Duodenal mucosa (tissue), 2 donors: ENCODE measurements around the gene ANKRD33.

Experiments
- H3K27ac ChIP-seq: one replicate; pipeline ENCODE4 v1.7.0; 2013; ENCODE audit warnings: low read depth, low read length
- H3K27me3 ChIP-seq, 2 donors: one replicate each; pipeline ENCODE4 v1.7.0; 2013; ENCODE audit warnings: low read length in 2 of 2, control low read depth in 1 of 2; ENCODE audit not compliant: insufficient read depth in 2 of 2, control insufficient read depth in 1 of 2
- H3K36me3 ChIP-seq, 2 donors: one replicate each; pipeline ENCODE4 v1.7.0; 2013; ENCODE audit warnings: low read length in 2 of 2, control low read depth in 1 of 2; ENCODE audit not compliant: insufficient read depth in 2 of 2, control insufficient read depth in 1 of 2
- H3K4me1 ChIP-seq, 2 donors: one replicate each; pipeline ENCODE4 v1.7.0; 2013; ENCODE audit warnings: low read length in 2 of 2, control low read depth in 1 of 2; ENCODE audit not compliant: insufficient read depth in 2 of 2, control insufficient read depth in 1 of 2
- H3K4me3 ChIP-seq, 2 donors: one replicate each; pipeline ENCODE4 v1.7.0; 2013; ENCODE audit warnings: low read length in 2 of 2, low read depth in 1 of 2
- H3K9ac ChIP-seq, 2 donors: one replicate each; pipeline ENCODE4 v1.7.0; 2013; ENCODE audit warnings: low read length in 2 of 2, low read depth in 1 of 2
- H3K9me3 ChIP-seq, 2 donors: one replicate each; pipeline ENCODE4 v1.7.0; 2013; ENCODE audit warnings: low read length in 2 of 2, control low read depth in 1 of 2; ENCODE audit not compliant: control insufficient read depth in 1 of 2

ANKRD33 gene

DNA sequence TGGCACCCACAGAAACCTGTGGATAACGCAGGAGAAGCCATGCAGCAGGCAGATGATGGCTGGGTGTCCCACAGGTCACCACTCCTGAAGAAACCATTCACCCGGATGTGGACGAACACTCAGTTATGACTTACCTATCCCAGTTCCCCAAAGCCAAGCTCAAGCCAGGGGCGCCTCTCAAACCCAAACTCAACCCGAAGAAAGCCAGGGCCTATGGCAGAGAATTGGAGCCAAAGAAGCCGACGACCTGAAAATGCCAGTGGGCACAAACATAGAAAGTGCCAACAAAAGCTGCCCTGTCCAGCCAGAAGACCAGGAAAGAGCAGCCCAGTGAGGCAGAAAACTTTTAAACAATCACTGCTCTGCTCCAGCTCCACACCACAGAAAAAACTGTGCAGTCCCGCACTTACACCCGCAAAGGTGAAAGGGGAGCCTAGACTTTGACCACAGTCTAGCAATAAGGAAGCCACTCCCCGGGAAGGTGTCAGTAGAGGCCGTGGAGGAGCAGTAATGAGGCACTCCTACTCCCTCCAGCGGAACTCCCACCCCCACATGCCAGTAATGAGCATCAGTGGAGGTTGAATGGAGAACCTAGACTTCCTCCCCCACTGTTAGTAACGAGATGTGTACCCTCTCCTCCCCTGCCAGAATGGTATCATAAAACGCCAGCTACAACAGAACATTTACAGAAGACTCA lies 13.4 kb downstream of the ANKRD33 start:
- H3K9ac ChIP-seq: no peak overlapping the region
- no peaks in the 10 kb centered on the region for H3K27me3 ChIP-seq
- H3K27ac ChIP-seq: no peak overlapping the region
- peaks cover 14 to 23% of the 10 kb centered on the region in 2 donors for H3K4me1 ChIP-seq
- H3K9me3 ChIP-seq: no peaks in the 10 kb centered on the region
- H3K4me3 ChIP-seq: peak overlapping the region in 1 of 2 donors; percentile 5
- no peaks in the 10 kb centered on the region for H3K36me3 ChIP-seq

DNA sequence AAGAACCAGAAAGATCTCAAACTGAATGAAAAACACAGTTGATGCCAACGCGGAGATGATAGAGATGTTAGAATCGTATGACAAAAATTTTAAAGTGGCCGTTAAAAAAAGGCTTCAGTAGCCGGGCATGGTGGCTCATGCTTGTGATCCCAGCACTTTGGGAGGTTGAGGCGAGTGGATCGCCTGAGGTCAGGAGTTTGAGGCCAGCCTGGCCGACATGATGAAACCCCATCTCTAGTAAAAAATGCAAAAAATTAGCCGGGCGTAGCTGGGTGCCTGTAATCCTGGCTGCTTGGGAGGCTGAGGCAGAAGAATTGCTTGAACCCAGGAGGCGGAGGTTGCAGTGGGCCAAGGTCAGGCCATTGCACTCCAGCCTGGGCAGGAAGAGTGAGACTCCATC lies 14.0 kb downstream of the ANKRD33 start:
- Histone ChIP-seq H3K9ac (no peak overlapping the region), H3K36me3 (no peaks in the 10 kb centered on the region), H3K4me1 (peaks cover 15 to 25% of the 10 kb centered on the region in 2 donors), H3K9me3 (no peaks in the 10 kb centered on the region), H3K27ac (no peak overlapping the region), H3K4me3 (no peak overlapping the region), H3K27me3 (no peaks in the 10 kb centered on the region)

DNA sequence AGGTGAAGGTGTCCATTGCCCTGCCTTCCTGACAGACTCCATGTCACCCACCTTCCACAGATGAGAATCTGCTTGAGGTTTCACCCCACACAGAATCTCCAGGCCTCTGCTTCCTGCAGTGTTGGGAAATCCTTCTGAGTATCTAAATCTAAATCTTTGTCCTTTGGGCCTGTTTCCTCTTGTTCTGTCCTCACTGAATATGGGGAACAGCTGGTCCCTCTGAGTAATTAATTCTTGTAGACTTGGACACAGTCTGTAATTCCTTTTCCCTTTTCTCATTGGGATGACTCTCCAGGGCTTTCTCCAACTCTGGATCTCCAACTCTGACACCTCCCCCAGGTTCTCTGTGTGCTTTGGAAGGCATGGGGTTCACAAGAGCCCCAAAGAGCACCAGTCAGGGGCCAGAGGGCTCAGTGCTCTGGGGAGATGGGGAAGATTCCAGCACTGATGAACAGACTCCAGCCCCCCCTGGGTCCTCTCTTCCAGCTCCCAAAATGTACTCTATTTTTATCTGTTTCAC lies 17.1 kb downstream of the ANKRD33 start:
- Histone ChIP-seq H3K9ac (no peak overlapping the region), H3K27ac (peak overlapping the region; percentile 74), H3K9me3 (no peaks in the 10 kb centered on the region), H3K4me3 (no peak overlapping the region), H3K36me3 (no peaks in the 10 kb centered on the region), H3K4me1 (peaks cover 18 to 23% of the 10 kb centered on the region in 2 donors), H3K27me3 (no peaks in the 10 kb centered on the region)

DNA sequence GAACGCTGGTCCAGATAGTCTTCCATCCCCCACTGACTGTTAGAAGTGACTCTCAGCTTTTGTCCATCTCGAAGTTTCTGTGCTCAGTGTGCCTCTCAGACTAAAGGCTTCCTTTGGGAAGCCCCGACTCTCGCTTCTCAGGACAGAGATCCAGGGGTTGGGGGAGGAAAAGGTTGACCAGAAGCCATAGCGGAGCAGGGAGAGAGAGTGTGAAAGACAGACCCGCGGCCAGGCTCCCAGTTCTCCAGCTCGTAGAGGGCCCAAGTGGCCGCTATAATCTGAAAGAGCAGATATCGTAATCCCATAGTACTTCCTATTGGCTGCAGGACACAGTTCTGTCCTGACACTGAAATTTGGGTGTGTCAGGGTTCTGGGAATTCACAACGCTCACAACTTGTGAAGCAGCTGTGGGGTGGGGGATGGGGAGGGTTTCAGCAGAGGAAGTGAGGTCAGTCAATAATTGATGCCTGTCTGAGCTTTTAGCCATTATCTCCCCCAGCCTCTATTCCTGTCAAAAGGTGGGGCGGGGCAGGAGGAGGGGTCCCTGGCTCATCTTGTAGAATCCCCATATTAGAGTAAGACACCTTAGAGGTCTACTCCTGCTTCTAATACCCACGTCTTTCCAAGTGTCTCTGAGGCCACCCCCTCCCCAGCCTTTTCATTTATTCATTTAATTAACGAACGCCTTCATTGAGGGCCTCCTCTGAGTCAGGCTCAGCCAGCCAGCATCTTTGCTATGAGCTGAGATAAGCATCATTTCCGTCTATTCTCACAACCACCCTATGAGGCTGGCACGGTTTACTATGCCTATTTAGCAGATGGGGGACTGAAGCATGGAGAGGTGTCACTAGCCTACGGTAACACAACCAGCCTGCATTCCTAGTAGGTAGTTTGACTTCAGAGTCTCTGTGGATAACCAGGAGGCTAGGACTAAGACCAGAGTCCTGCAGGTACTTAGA lies 17.8 kb downstream of the ANKRD33 start:
- Histone ChIP-seq H3K27ac (peak overlapping the region; percentile 74), H3K9ac (no peak overlapping the region), H3K4me1 (peaks cover 18 to 24% of the 10 kb centered on the region in 2 donors), H3K9me3 (no peaks in the 10 kb centered on the region), H3K36me3 (no peaks in the 10 kb centered on the region), H3K27me3 (no peaks in the 10 kb centered on the region), H3K4me3 (no peak overlapping the region)

GRCh38 chr12:51906430-51907082 lies 18.7 kb downstream of the ANKRD33 start:
- H3K9ac ChIP-seq: peak overlapping the region; percentile 25 to 40
- H3K4me1 ChIP-seq: peaks cover 12 to 24% of the 10 kb centered on the region in 2 donors

GRCh38 chr12:51907083-51907855 lies 19.4 kb downstream of the ANKRD33 start, which contains the start of gene ACVRL1:
Gene ACVRL1, plus strand, starts transcription at chr12:51907504. Its CDS starts 4,971 bp downstream, at chr12:51912475.
- Histone ChIP-seq H3K9me3 (no peaks in the 10 kb centered on the region), H3K9ac (peak within 1 kb of the TSS; percentile 40 to 43), H3K4me3 (peak within 1 kb of the TSS; percentile 49 to 62), H3K36me3 (no peaks in the 10 kb centered on the region), H3K27me3 (no peaks in the 10 kb centered on the region), H3K27ac (peak within 1 kb of the TSS; percentile 60), H3K4me1 (peaks cover 18 to 29% of the 10 kb centered on the region in 2 donors)

More at GRCh38 chr12:51906430-51907082, 18.7 kb downstream of the ANKRD33 start:
- H3K36me3 ChIP-seq: no peaks in the 10 kb centered on the region
- no peaks in the 10 kb centered on the region for H3K27me3 ChIP-seq
- peak overlapping the region; percentile 60 for H3K27ac ChIP-seq
- H3K4me3 ChIP-seq: peak overlapping the region in 1 of 2 donors; percentile 49
- H3K9me3 ChIP-seq: no peaks in the 10 kb centered on the region

DNA sequence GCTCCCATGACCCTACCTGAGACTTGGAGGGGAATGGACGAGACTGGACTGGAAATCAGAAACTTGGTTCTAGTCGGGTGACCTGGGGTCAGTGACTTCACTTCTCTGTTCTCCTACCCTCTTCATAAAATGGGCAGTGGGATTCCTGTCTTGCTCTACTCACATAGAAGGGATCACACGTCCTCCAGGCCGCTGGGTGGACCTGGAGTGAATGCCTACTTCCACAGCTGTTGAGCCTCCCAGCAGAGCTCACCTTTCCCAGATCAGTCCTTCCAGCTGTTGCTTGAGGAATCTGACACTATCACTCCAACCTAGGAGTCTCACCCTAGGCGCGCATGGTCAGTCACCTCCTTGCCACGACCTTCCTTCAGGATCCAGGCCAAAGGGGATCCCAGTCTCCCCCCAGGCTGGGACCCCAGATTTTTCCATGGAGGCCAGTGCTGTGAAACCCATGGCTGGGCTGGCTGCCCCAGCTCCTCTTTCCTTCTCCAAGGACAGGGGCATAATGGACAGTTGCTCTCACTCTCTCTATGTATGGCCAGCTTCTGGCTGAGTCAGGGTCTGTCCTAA lies 20.0 kb downstream of the ANKRD33 start:
- H3K4me3 ChIP-seq: peak overlapping the region; percentile 49 to 62
- H3K9me3 ChIP-seq: no peaks in the 10 kb centered on the region
- no peaks in the 10 kb centered on the region for H3K36me3 ChIP-seq
- H3K4me1 ChIP-seq: peaks cover 25 to 31% of the 10 kb centered on the region in 2 donors
- H3K27ac ChIP-seq: peak overlapping the region; percentile 60
- H3K9ac ChIP-seq: peak overlapping the region; percentile 40 to 43
- H3K27me3 ChIP-seq: no peaks in the 10 kb centered on the region

- H3K9me3 ChIP-seq: no peaks in the 10 kb centered on the region
- no peaks in the 10 kb centered on the region for H3K27me3 ChIP-seq
- H3K27ac ChIP-seq: no peak overlapping the region
- no peak overlapping the region for H3K9ac ChIP-seq
- H3K36me3 ChIP-seq: no peaks in the 10 kb centered on the region
- no peak overlapping the region for H3K4me3 ChIP-seq
- peaks cover 25 to 31% of the 10 kb centered on the region in 2 donors for H3K4me1 ChIP-seq
Observed at GRCh38 chr12:51908876-51909592, 21.1 kb downstream of the ANKRD33 start.
